ELF-1 (cell line): ENCODE data around the gene JMJD1C.
"Not testable (repeated sequence)": the region's sequence is repeated elsewhere in the genome, so short reads cannot be mapped to it uniquely, and the experiment has no call there.

ENCODE experiments used
- DNase-seq: peaks from one replicate; pipeline ENCODE4 v3.0.0-alpha.2; 2016; ENCODE audit warnings: low read depth, low spot score

Gene JMJD1C

GRCh38 chr10:63410633-63411032 is 55.1 kb downstream of the JMJD1C start:
- no peak for DNase-seq

- no peak for DNase-seq
Measured at GRCh38 chr10:63409465-63410027, 56.2 kb downstream of the JMJD1C start.

- DNase-seq: no peak
Measured at GRCh38 chr10:63407136-63407662, 58.6 kb downstream of the JMJD1C start.

- DNase-seq: no peak
Measured at GRCh38 chr10:63396133-63396761, 69.5 kb downstream of the JMJD1C start.

GRCh38 chr10:63393050-63393449 is 72.7 kb downstream of the JMJD1C start:
- no peak for DNase-seq

- DNase-seq: no peak
Measured at GRCh38 chr10:63392224-63392623, 73.6 kb downstream of the JMJD1C start.

GRCh38 chr10:63391812-63392211 is 74.0 kb downstream of the JMJD1C start:
- no peak for DNase-seq

GRCh38 chr10:63390521-63390920 is 75.3 kb downstream of the JMJD1C start:
- DNase-seq: no peak

- DNase-seq: no peak
Measured at GRCh38 chr10:63388421-63389031, 77.3 kb downstream of the JMJD1C start.

- no peak for DNase-seq
Measured at GRCh38 chr10:63385254-63385653, 80.5 kb downstream of the JMJD1C start.

- DNase-seq: no peak
Measured at GRCh38 chr10:63384675-63385074, 81.1 kb downstream of the JMJD1C start.

GRCh38 chr10:63384001-63384400 is 81.8 kb downstream of the JMJD1C start:
- DNase-seq: no peak

GRCh38 chr10:63383141-63383540 is 82.6 kb downstream of the JMJD1C start:
- no peak for DNase-seq

- no peak for DNase-seq
Measured at GRCh38 chr10:63382066-63382465, 83.7 kb downstream of the JMJD1C start.

- DNase-seq: not testable (repeated sequence)
Measured at GRCh38 chr10:63377305-63377661, 88.5 kb downstream of the JMJD1C start.

- no peak for DNase-seq
Measured at GRCh38 chr10:63376560-63377304, 89.0 kb downstream of the JMJD1C start.

GRCh38 chr10:63375859-63376258 is 89.9 kb downstream of the JMJD1C start:
- no peak for DNase-seq

GRCh38 chr10:63375458-63375857 is 90.3 kb downstream of the JMJD1C start:
- no peak for DNase-seq

- no peak for DNase-seq
Measured at GRCh38 chr10:63374991-63375390, 90.8 kb downstream of the JMJD1C start.

- DNase-seq: no peak
Measured at GRCh38 chr10:63373176-63373575, 92.6 kb downstream of the JMJD1C start.

GRCh38 chr10:63369711-63370110 is 96.1 kb downstream of the JMJD1C start:
- peak; percentile 80 for DNase-seq

- DNase-seq: no peak
Measured at GRCh38 chr10:63368365-63368764, 97.4 kb downstream of the JMJD1C start.
